ENCODE measurements around the gene PRSS53.

Gene PRSS53

GRCh38 chr16:31061813-31062440, 26.8 kb downstream of the PRSS53 start:
- no peak for ATAC-seq
- peaks cover 74% of the 10 kb centered on the region for H3K36me3 Mint-ChIP-seq
- peaks cover 59% of the 10 kb centered on the region for H3K4me1 Mint-ChIP-seq
- no peaks in the 10 kb centered on the region for H3K9me3 Mint-ChIP-seq
- no peak overlapping the region for H3K27ac Mint-ChIP-seq
- H3K4me3 Mint-ChIP-seq = no peak overlapping the region
- no peak for DNase-seq (ENCODE audit: low spot score in 2 of 2)

- Mint-ChIP-seq H3K4me3 (no peak overlapping the region), H3K4me1 (peaks cover 52% of the 10 kb centered on the region), H3K9me3 (no peaks in the 10 kb centered on the region), H3K36me3 (peaks cover 79% of the 10 kb centered on the region), H3K27ac (no peak overlapping the region)
- ATAC-seq (no peak), DNase-seq (ENCODE audit: low spot score in 2 of 2) (no peak)
These were observed 27.5 kb downstream of the PRSS53 start for GRCh38 chr16:31061126-31061812.

GRCh38 chr16:31055613-31056012, 33.1 kb downstream of the PRSS53 start:
- no peaks in the 10 kb centered on the region for H3K9me3 Mint-ChIP-seq
- ATAC-seq = no peak
- H3K4me3 Mint-ChIP-seq = no peak overlapping the region
- H3K4me1 Mint-ChIP-seq = peaks cover 17% of the 10 kb centered on the region
- no peak for DNase-seq (ENCODE audit: low spot score in 2 of 2)
- H3K36me3 Mint-ChIP-seq = peaks cover 41% of the 10 kb centered on the region
- no peak overlapping the region for H3K27ac Mint-ChIP-seq

- Mint-ChIP-seq H3K4me1 (peaks cover 10% of the 10 kb centered on the region), H3K9me3 (no peaks in the 10 kb centered on the region), H3K4me3 (no peak overlapping the region), H3K27ac (no peak overlapping the region), H3K36me3 (peaks cover 16% of the 10 kb centered on the region)
- ATAC-seq = peak; percentile 88
- DNase-seq (ENCODE audit: low spot score in 2 of 2) = no peak
These were observed 36.6 kb downstream of the PRSS53 start for GRCh38 chr16:31052114-31052513.

GRCh38 chr16:31050280-31051030, 38.3 kb downstream of the PRSS53 start:
- DNase-seq (ENCODE audit: low spot score in 2 of 2) = no peak
- Mint-ChIP-seq H3K9me3 (no peaks in the 10 kb centered on the region), H3K27ac (no peak overlapping the region), H3K36me3 (no peaks in the 10 kb centered on the region), H3K4me3 (no peak overlapping the region), H3K4me1 (peaks cover 10% of the 10 kb centered on the region)
- ATAC-seq = no peak

- ATAC-seq = no peak
- Mint-ChIP-seq H3K4me3 (no peak overlapping the region), H3K27ac (no peak overlapping the region)
These were observed 44.8 kb downstream of the PRSS53 start for GRCh38 chr16:31043898-31044481.

GRCh38 chr16:31043352-31043751, 45.4 kb downstream of the PRSS53 start:
- Mint-ChIP-seq H3K27ac (no peak overlapping the region), H3K4me1 (no peaks in the 10 kb centered on the region), H3K4me3 (no peak overlapping the region), H3K36me3 (peaks cover 55% of the 10 kb centered on the region), H3K9me3 (no peaks in the 10 kb centered on the region)
- no peak for ATAC-seq
- DNase-seq (ENCODE audit: low spot score in 2 of 2) = no peak

More at GRCh38 chr16:31043898-31044481, 44.8 kb downstream of the PRSS53 start:
- no peaks in the 10 kb centered on the region for H3K4me1 Mint-ChIP-seq
- DNase-seq (ENCODE audit: low spot score in 2 of 2) = no peak
- no peaks in the 10 kb centered on the region for H3K9me3 Mint-ChIP-seq
- peaks cover 48% of the 10 kb centered on the region for H3K36me3 Mint-ChIP-seq

GRCh38 chr16:31042866-31043265, 45.9 kb downstream of the PRSS53 start:
- H3K36me3 Mint-ChIP-seq = peaks cover 59% of the 10 kb centered on the region

GRCh38 chr16:31038993-31039392, 49.8 kb downstream of the PRSS53 start:
- Mint-ChIP-seq H3K27ac (peak overlapping the region; percentile 63), H3K36me3 (peaks cover 95% of the 10 kb centered on the region), H3K4me1 (peaks cover 19% of the 10 kb centered on the region), H3K4me3 (no peak overlapping the region), H3K9me3 (no peaks in the 10 kb centered on the region)
- DNase-seq (ENCODE audit: low spot score in 2 of 2) (no peak), ATAC-seq (no peak)

More at GRCh38 chr16:31042866-31043265, 45.9 kb downstream of the PRSS53 start:
- Mint-ChIP-seq H3K9me3 (no peaks in the 10 kb centered on the region), H3K4me1 (no peaks in the 10 kb centered on the region), H3K27ac (no peak overlapping the region), H3K4me3 (no peak overlapping the region)
- no peak for ATAC-seq
- DNase-seq (ENCODE audit: low spot score in 2 of 2) = no peak

- Mint-ChIP-seq H3K9me3 (no peaks in the 10 kb centered on the region), H3K27ac (peak overlapping the region; percentile 44), H3K4me1 (peaks cover 24% of the 10 kb centered on the region), H3K4me3 (no peak overlapping the region), H3K36me3 (peaks cover 90% of the 10 kb centered on the region)
- ATAC-seq = no peak
- DNase-seq (ENCODE audit: low spot score in 2 of 2) = no peak
These were observed 52.1 kb downstream of the PRSS53 start for GRCh38 chr16:31036691-31037090.

- Mint-ChIP-seq H3K9me3 (no peaks in the 10 kb centered on the region), H3K27ac (peak overlapping the region; percentile 95), H3K36me3 (peaks cover 63% of the 10 kb centered on the region), H3K4me3 (peak overlapping the region; percentile 98), H3K4me1 (peaks cover 24% of the 10 kb centered on the region)
- DNase-seq (ENCODE audit: low spot score in 2 of 2) (peak; percentile 75 to 94), ATAC-seq (peak; percentile 54)
These were observed 54.8 kb downstream of the PRSS53 start for GRCh38 chr16:31033709-31034492.
